T1000 (cell line): ENCODE measurements around the gene NR3C2.

ENCODE experiments used
- DNase-seq: peaks from one replicate; lab custom pipeline; 2025; ENCODE audit warnings: mixed read lengths; lab: John Stamatoyannopoulos, UW

Gene NR3C2

GRCh38 chr4:148265627-148266026 lies 176.6 kb downstream of the NR3C2 start:
- DNase-seq, result no peak

GRCh38 chr4:148263802-148264201 lies 178.4 kb downstream of the NR3C2 start:
- no peak for DNase-seq

GRCh38 chr4:148263127-148263526 lies 179.1 kb downstream of the NR3C2 start:
- DNase-seq, result no peak

GRCh38 chr4:148261848-148262247 lies 180.4 kb downstream of the NR3C2 start:
- no peak for DNase-seq

GRCh38 chr4:148259841-148260240 lies 182.4 kb downstream of the NR3C2 start:
- DNase-seq, result no peak

GRCh38 chr4:148258535-148258934 lies 183.7 kb downstream of the NR3C2 start:
- no peak for DNase-seq

- DNase-seq, result no peak
Observed at GRCh38 chr4:148255344-148255720, 186.9 kb downstream of the NR3C2 start.

GRCh38 chr4:148254621-148255343 lies 187.4 kb downstream of the NR3C2 start:
- no peak for DNase-seq

- DNase-seq, result no peak
Observed at GRCh38 chr4:148253768-148254167, 188.4 kb downstream of the NR3C2 start.

- no peak for DNase-seq
Observed at GRCh38 chr4:148248824-148249223, 193.4 kb downstream of the NR3C2 start.

- DNase-seq, result no peak
Observed at GRCh38 chr4:148245015-148245414, 197.2 kb downstream of the NR3C2 start.

- no peak for DNase-seq
Observed at GRCh38 chr4:148243837-148244236, 198.4 kb downstream of the NR3C2 start.

GRCh38 chr4:148240241-148240640 lies 202.0 kb downstream of the NR3C2 start:
- no peak for DNase-seq

GRCh38 chr4:148239494-148239985 lies 202.7 kb downstream of the NR3C2 start:
- DNase-seq, result no peak

GRCh38 chr4:148238811-148239493 lies 203.3 kb downstream of the NR3C2 start:
- no peak for DNase-seq

- DNase-seq, result no peak
Observed at GRCh38 chr4:148238086-148238485, 204.1 kb downstream of the NR3C2 start.

GRCh38 chr4:148235809-148236208 lies 206.4 kb downstream of the NR3C2 start:
- DNase-seq, result no peak

GRCh38 chr4:148229798-148230197 lies 212.4 kb downstream of the NR3C2 start:
- DNase-seq, result no peak

GRCh38 chr4:148229028-148229427 lies 213.2 kb downstream of the NR3C2 start:
- no peak for DNase-seq

- no peak for DNase-seq
Observed at GRCh38 chr4:148227147-148227546, 215.1 kb downstream of the NR3C2 start.

- no peak for DNase-seq
Observed at GRCh38 chr4:148226341-148226740, 215.9 kb downstream of the NR3C2 start.

- DNase-seq, result no peak
Observed at GRCh38 chr4:148225639-148226038, 216.6 kb downstream of the NR3C2 start.

- DNase-seq, result no peak
Observed at GRCh38 chr4:148224476-148224875, 217.7 kb downstream of the NR3C2 start.
